CD8-positive, alpha-beta memory T cell (primary cell): ENCODE data around the gene B4GALT6. TPM values are rescaled to one million over a fixed set of nuclear protein-coding genes. Genes with fewer than 3 reads are reported as not detected.
A peak's percentile ranks its signal among the peaks of the same experiment; 100 is the strongest.

Experiments used
- CTCF ChIA-PET: fragments of 350-600 bp; sonication (Branson Sonifier 250); formaldehyde crosslinking; loops from one replicate; lab custom pipeline; 2021; ENCODE audit warnings: antibody characterized with exemption; lab: Charles Lee
- POLR2A ChIA-PET: fragments of 350-600 bp; sonication (Branson Sonifier 250); formaldehyde crosslinking; loops from one replicate; lab custom pipeline; 2021; ENCODE audit warnings: antibody characterized with exemption; lab: Charles Lee
- DNase-seq, 5 donors: peaks; one replicate each; pipeline versions ENCODE4 v3.0.0 to v3.0.0-alpha.2; 2020 to 2022; ENCODE audit warnings: mixed read lengths in 1 of 5
- H3K27ac ChIP-seq: one replicate; pipeline ENCODE4 v1.7.0; 2013; ENCODE audit warnings: low read depth, mild to moderate bottlenecking, low read length, moderate library complexity
- H3K27me3 ChIP-seq: 2 replicates; pipeline ENCODE4 v1.7.0; 2013; ENCODE audit warnings: low read length, mild to moderate bottlenecking; ENCODE audit not compliant: insufficient read depth, poor library complexity, severe bottlenecking
- H3K36me3 ChIP-seq: 2 replicates; pipeline ENCODE4 v1.7.0; 2013; ENCODE audit warnings: mild to moderate bottlenecking, low read length, moderate library complexity; ENCODE audit not compliant: insufficient read depth
- H3K4me1 ChIP-seq: 2 replicates; pipeline ENCODE4 v1.7.0; 2013; ENCODE audit warnings: mild to moderate bottlenecking, low read length, moderate library complexity; ENCODE audit not compliant: insufficient read depth
- H3K4me3 ChIP-seq: 2 replicates; pipeline ENCODE4 v1.7.0; 2013; ENCODE audit warnings: mild to moderate bottlenecking, low read length
- H3K9me3 ChIP-seq: 2 replicates; pipeline ENCODE4 v1.7.0; 2013; ENCODE audit warnings: mild to moderate bottlenecking, low read length
- H3K27ac Mint-ChIP-seq, 8 donors: one replicate each; pipeline ENCODE4 v1.8.0; 2020 to 2021; ENCODE audit warnings: mixed read lengths in 8 of 8, mild to moderate bottlenecking in 6 of 8, inconsistent platforms in 3 of 8, moderate library complexity in 3 of 8
- H3K27me3 Mint-ChIP-seq, 2 donors: one replicate each; pipeline ENCODE4 v1.8.0; 2020 to 2021; ENCODE audit warnings: mixed read lengths in 2 of 2, mild to moderate bottlenecking in 1 of 2, moderate library complexity in 1 of 2
- H3K36me3 Mint-ChIP-seq, 3 donors: one replicate each; pipeline ENCODE4 v1.8.0; 2020 to 2021; ENCODE audit warnings: mixed read lengths in 3 of 3, inconsistent platforms in 1 of 3, mild to moderate bottlenecking in 1 of 3
- H3K4me1 Mint-ChIP-seq, 3 donors: one replicate each; pipeline ENCODE4 v1.8.0; 2020 to 2021; ENCODE audit warnings: mixed read lengths in 3 of 3, inconsistent platforms in 1 of 3, mild to moderate bottlenecking in 1 of 3
- H3K4me3 Mint-ChIP-seq, 7 donors: one replicate each; pipeline ENCODE4 v1.8.0; 2020 to 2021; ENCODE audit warnings: mixed read lengths in 7 of 7, mild to moderate bottlenecking in 6 of 7, moderate library complexity in 4 of 7, inconsistent platforms in 2 of 7
- H3K9me3 Mint-ChIP-seq, 5 donors: one replicate each; pipeline ENCODE4 v1.8.0; 2020 to 2022; ENCODE audit warnings: mixed read lengths in 5 of 5, mild to moderate bottlenecking in 3 of 5, moderate library complexity in 2 of 5, inconsistent platforms in 1 of 5
- polyA plus RNA-seq: library from polyadenylated mRNA; unstranded; fragments of 300-500 nt; fragmentation: Illumina TruSeq; gene quantifications from one replicate; pipeline ENCODE4 v1.2.3, GENCODE V29; 2021
- total RNA-seq, 2 experiments: library from RNA; stranded (reverse); gene quantifications; one replicate each; pipeline ENCODE4 v1.2.3, GENCODE V29; 2021

B4GALT6 gene
- total and polyA plus RNA-seq, 3 experiments from 2014 or later, result 0.18 to 5.1 (median 3.4) TPM

DNA sequence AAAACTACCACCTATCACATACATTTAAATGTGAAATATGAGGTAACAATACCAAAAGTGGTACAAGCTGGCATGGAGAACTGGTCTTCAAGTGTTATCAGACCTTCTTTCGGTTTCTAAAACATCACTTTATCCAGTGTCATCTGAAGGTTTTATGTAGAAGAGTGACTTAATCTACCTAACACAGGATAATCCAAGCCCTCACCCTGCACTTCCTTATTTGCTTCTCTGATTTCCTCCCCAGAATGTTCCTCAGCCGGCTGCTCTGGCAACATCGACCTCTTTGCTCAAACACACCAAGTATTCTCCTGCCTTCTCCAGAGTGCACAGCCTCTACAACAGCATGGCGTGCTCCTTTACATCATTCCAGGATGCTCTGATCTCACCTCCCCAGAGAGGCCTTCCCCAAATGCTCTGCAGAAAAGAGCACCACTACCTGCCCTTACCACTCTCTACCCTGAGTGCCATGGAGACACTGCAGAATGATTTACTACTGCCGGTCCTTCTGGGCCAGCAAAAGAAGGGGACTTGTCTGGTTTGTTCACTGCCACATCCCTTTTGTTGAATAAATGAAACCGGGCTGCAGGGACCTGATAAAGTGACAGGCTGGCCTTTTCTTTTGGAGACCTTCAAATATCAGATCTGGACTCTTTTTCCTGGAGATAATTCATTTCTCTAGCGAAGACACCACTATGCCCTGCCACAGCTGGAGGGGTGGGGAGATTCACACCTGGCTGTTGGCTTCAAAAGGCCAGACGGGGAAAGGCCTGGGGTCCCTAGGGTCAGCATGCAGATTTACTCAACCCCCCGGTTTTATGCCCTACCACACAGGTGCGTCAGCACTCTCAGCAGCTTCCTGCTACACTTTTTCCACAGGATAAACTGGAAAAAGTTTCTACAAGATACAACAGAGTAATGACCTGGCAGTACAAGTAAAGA is 50.7 kb downstream of the B4GALT6 start:
- Mint-ChIP-seq H3K4me3 (peak overlapping the region in 4 of 7 donors; percentile 15 to 58 (median 30)), H3K4me1 (peaks cover 15 to 20% (median 20%) of the 10 kb centered on the region in 3 donors), H3K27ac (peak overlapping the region in 7 of 8 donors; percentile 20 to 72 (median 55)), H3K36me3 (no peaks in the 10 kb centered on the region), H3K27me3 (peaks cover 0 to 7% of the 10 kb centered on the region in 2 donors), H3K9me3 (peaks cover 0 to 3% (median 1%) of the 10 kb centered on the region in 5 donors)
- no peaks in the 10 kb centered on the region for H3K9me3 ChIP-seq
- no peak for DNase-seq
- CTCF ChIA-PET, result no interaction called here
- H3K27me3 ChIP-seq, result no peaks in the 10 kb centered on the region
- peaks cover 10% of the 10 kb centered on the region for H3K4me1 ChIP-seq
- POLR2A ChIA-PET, result no interaction called here
- no peak overlapping the region for H3K4me3 ChIP-seq
- no peak overlapping the region for H3K27ac ChIP-seq
- H3K36me3 ChIP-seq, result no peaks in the 10 kb centered on the region

DNA sequence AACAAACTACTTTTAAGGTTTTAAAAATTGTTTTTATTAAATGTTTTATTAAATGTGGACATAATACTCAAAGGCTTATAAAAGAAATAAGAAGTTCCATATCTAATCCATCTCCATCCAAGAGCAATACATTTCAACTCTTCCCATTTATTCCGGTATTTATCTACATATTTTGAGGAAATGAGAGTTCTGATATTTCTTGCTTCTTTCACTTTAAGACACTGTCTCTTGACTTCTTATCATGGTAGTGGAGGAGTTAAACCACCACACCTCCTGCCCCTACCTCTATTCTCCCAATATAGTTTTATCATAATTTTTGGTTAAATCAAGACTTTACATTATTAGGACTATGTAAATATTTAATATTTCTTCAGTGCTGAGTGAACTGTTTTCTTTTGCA is 52.0 kb downstream of the B4GALT6 start:
- no peaks in the 10 kb centered on the region for H3K36me3 ChIP-seq
- Mint-ChIP-seq H3K36me3 (no peaks in the 10 kb centered on the region), H3K4me1 (peaks cover 15 to 20% (median 20%) of the 10 kb centered on the region in 3 donors), H3K9me3 (peaks cover 0 to 3% (median 1%) of the 10 kb centered on the region in 5 donors), H3K27me3 (peaks cover 0 to 3% of the 10 kb centered on the region in 2 donors), H3K4me3 (no peak overlapping the region), H3K27ac (no peak overlapping the region)
- no peaks in the 10 kb centered on the region for H3K9me3 ChIP-seq
- peaks cover 10% of the 10 kb centered on the region for H3K4me1 ChIP-seq
- H3K4me3 ChIP-seq, result no peak overlapping the region
- H3K27me3 ChIP-seq, result no peaks in the 10 kb centered on the region
- DNase-seq, result no peak
- ChIA-PET CTCF (no interaction called here), POLR2A (no interaction called here)
- H3K27ac ChIP-seq, result no peak overlapping the region

DNA sequence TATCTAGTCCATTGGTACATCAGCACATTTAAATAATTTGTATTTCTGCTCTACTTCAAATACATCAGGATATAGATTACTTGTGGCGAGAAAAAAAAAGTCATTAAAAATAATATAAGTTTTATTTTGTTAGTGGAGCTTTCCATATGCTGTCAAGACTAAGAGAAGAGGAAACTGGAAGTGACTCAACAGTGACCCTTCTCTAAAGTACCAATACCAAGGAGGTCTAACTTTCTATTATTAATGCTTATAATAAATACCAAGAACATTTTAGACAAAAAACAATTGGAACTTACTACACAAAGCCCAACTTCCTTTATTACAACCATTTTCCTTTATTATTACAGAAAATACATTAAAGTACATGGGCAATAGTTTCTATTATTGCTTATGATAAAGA is 52.9 kb downstream of the B4GALT6 start:
- Histone ChIP-seq H3K4me3 (no peak overlapping the region), H3K27me3 (no peaks in the 10 kb centered on the region), H3K27ac (no peak overlapping the region), H3K36me3 (no peaks in the 10 kb centered on the region), H3K4me1 (peaks cover 10% of the 10 kb centered on the region), H3K9me3 (no peaks in the 10 kb centered on the region)
- H3K27ac Mint-ChIP-seq, result no peak overlapping the region
- POLR2A ChIA-PET, result no interaction called here
- no peaks in the 10 kb centered on the region for H3K36me3 Mint-ChIP-seq
- DNase-seq, result no peak
- no peaks in the 10 kb centered on the region for H3K27me3 Mint-ChIP-seq
- no peak overlapping the region for H3K4me3 Mint-ChIP-seq
- peaks cover 15 to 20% (median 20%) of the 10 kb centered on the region in 3 donors for H3K4me1 Mint-ChIP-seq
- peaks cover 0 to 3% (median 0%) of the 10 kb centered on the region in 5 donors for H3K9me3 Mint-ChIP-seq
- CTCF ChIA-PET, result no interaction called here

DNA sequence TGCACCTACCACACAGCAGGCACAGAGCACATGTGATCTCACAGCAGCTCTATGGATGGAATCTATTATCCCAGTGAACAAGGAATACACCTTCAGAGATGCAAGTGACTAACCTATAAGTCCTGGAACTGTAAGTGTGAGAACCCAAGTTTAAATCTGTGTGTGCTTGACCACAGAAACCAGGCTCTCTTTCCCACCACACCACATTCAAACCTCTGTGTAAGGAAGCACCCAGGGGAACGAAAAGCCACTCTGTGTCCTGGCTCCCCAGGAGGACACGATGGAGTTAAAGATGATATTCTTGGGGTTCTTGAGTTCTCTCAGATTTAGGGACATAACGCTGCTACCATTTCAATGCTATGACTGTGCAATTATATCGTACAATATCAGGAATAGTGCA is 53.8 kb downstream of the B4GALT6 start:
- peaks cover 0 to 3% (median 0%) of the 10 kb centered on the region in 5 donors for H3K9me3 Mint-ChIP-seq
- H3K4me1 Mint-ChIP-seq, result peaks cover 15 to 20% (median 20%) of the 10 kb centered on the region in 3 donors
- H3K36me3 ChIP-seq, result no peaks in the 10 kb centered on the region
- H3K27ac ChIP-seq, result no peak overlapping the region
- no peaks in the 10 kb centered on the region for H3K27me3 ChIP-seq
- CTCF ChIA-PET, result no interaction called here
- no peaks in the 10 kb centered on the region for H3K27me3 Mint-ChIP-seq
- peaks cover 10% of the 10 kb centered on the region for H3K4me1 ChIP-seq
- POLR2A ChIA-PET, result no interaction called here
- DNase-seq, result no peak
- no peaks in the 10 kb centered on the region for H3K9me3 ChIP-seq
- H3K36me3 Mint-ChIP-seq, result no peaks in the 10 kb centered on the region
- no peak overlapping the region for H3K4me3 ChIP-seq
- no peak overlapping the region for H3K4me3 Mint-ChIP-seq
- H3K27ac Mint-ChIP-seq, result no peak overlapping the region

DNA sequence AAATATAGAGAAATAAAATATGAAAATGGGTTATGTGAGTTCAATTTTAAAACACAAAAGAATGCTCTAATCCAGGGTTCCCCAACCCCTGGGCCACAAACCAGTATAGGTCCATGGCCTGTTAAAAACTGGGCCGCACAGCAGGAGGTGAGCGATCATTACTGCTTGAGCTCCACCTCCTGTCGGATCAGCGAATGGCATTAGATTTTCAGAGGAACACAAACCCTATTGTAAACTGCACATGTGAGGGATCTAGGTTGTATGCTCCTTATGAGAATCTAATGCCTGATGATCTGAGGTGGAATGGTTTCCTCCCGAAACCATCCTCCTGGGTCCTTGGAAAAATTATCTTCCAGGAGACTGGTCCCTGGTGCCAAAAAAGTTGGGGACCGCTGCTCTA is 58.0 kb downstream of the B4GALT6 start:
- Mint-ChIP-seq H3K27me3 (peaks cover 0 to 2% of the 10 kb centered on the region in 2 donors), H3K4me3 (no peak overlapping the region), H3K36me3 (no peaks in the 10 kb centered on the region), H3K27ac (no peak overlapping the region), H3K9me3 (no peaks in the 10 kb centered on the region), H3K4me1 (peaks cover 0 to 1% (median 0%) of the 10 kb centered on the region in 3 donors)
- no peaks in the 10 kb centered on the region for H3K9me3 ChIP-seq
- H3K4me1 ChIP-seq, result no peaks in the 10 kb centered on the region
- H3K36me3 ChIP-seq, result no peaks in the 10 kb centered on the region
- no peak overlapping the region for H3K4me3 ChIP-seq
- no peaks in the 10 kb centered on the region for H3K27me3 ChIP-seq
- POLR2A ChIA-PET, result no interaction called here
- no peak overlapping the region for H3K27ac ChIP-seq
- no peak for DNase-seq
- CTCF ChIA-PET, result no interaction called here

DNA sequence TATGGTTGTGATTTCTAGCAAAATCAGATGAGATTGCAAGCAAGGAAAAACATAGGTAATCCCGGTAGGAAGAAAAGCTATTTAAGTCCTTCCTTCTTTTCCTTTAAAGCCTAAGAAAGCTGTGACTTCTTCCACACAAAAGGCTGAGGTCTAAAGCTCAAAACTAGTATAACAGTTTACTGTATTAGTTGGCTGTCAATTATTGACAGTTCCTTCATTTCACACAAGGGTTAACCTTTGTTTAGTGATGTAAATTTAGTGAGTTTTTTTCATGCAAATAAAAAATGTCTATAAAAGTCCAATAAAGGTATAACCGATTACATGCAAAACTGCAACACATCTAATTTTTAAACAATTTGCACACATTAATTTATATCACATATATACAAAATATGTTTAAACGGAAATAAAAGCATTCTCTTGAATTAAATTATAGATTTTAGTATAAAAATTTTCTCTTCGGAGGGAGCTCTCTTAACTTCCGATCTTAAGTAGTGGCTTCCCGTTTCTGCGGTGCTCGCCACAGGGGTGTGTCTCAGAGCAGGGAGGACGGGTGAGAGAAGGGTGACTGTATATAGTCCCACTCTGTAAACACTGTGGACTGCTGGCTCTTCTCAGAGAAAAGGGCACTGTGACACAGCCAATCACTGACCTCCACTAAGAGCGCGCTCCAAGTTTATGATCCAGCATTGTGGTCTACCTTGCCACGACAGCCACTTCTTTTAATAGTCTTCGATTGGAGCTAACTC is 59.3 kb downstream of the B4GALT6 start:
- H3K27me3 Mint-ChIP-seq, result peaks cover 0 to 4% of the 10 kb centered on the region in 2 donors
- CTCF ChIA-PET, result no interaction called here
- H3K4me3 Mint-ChIP-seq, result no peak overlapping the region
- peaks cover 0 to 1% (median 0%) of the 10 kb centered on the region in 3 donors for H3K4me1 Mint-ChIP-seq
- H3K4me3 ChIP-seq, result no peak overlapping the region
- no peak overlapping the region for H3K27ac ChIP-seq
- no peaks in the 10 kb centered on the region for H3K9me3 ChIP-seq
- H3K4me1 ChIP-seq, result no peaks in the 10 kb centered on the region
- no peak for DNase-seq
- H3K36me3 Mint-ChIP-seq, result no peaks in the 10 kb centered on the region
- H3K27ac Mint-ChIP-seq, result no peak overlapping the region
- POLR2A ChIA-PET, result no interaction called here
- no peaks in the 10 kb centered on the region for H3K36me3 ChIP-seq
- no peaks in the 10 kb centered on the region for H3K27me3 ChIP-seq
- no peaks in the 10 kb centered on the region for H3K9me3 Mint-ChIP-seq

DNA sequence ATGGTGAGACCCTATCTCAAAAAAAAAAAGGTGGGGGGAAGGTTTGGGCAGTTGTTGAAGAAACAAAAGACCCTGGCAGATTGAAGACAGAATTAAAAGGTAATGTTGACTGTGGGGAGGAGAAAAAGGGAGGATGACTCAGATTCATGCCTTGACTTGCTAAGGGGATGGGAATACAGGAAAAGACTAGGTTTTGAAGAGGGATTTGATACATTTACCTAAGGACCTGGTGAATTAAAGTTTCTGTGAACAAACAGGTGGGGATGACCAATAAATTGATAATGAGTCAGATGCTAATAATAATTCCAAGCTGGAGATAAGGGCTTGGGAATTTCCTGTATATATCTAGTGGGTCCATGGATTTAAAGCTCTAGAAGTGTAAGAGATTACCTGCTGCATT is 65.1 kb downstream of the B4GALT6 start:
- no peaks in the 10 kb centered on the region for H3K9me3 ChIP-seq
- Mint-ChIP-seq H3K27ac (no peak overlapping the region), H3K27me3 (peaks cover 0 to 23% of the 10 kb centered on the region in 2 donors), H3K36me3 (no peaks in the 10 kb centered on the region), H3K9me3 (no peaks in the 10 kb centered on the region), H3K4me1 (no peaks in the 10 kb centered on the region), H3K4me3 (no peak overlapping the region)
- DNase-seq, result no peak
- H3K4me1 ChIP-seq, result no peaks in the 10 kb centered on the region
- H3K4me3 ChIP-seq, result no peak overlapping the region
- POLR2A ChIA-PET, result no interaction called here
- CTCF ChIA-PET, result no interaction called here
- H3K27ac ChIP-seq, result no peak overlapping the region
- H3K36me3 ChIP-seq, result no peaks in the 10 kb centered on the region
- no peaks in the 10 kb centered on the region for H3K27me3 ChIP-seq

DNA sequence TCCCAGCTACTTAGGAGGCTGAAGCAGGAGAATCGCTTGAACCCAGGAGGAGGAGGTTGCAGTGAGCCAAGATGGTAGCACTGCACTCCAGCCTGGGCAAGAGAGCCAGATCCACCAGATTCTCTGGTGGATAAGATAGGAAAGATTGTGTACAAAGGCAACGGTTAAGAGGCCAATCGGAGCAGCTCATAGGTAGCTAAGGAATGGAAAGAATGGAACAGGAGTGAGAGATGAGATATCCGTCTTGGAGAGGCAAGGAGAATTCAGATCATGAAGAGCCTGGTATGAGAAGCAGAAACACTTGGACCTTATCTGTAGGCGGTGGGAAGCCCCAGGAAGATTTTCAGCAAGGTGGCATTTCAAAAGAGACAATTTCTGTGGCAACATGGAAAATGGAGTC is 65.6 kb downstream of the B4GALT6 start:
- Histone ChIP-seq H3K36me3 (no peaks in the 10 kb centered on the region), H3K27ac (no peak overlapping the region), H3K4me1 (no peaks in the 10 kb centered on the region), H3K4me3 (no peak overlapping the region), H3K27me3 (no peaks in the 10 kb centered on the region), H3K9me3 (no peaks in the 10 kb centered on the region)
- Mint-ChIP-seq H3K36me3 (no peaks in the 10 kb centered on the region), H3K27ac (no peak overlapping the region), H3K4me1 (no peaks in the 10 kb centered on the region), H3K27me3 (peaks cover 0 to 23% of the 10 kb centered on the region in 2 donors), H3K9me3 (no peaks in the 10 kb centered on the region), H3K4me3 (no peak overlapping the region)
- POLR2A ChIA-PET, result no interaction called here
- CTCF ChIA-PET, result no interaction called here
- DNase-seq, result no peak
